Measurements from ENCODE around the gene ABHD12.

The ABHD12 gene

DNA sequence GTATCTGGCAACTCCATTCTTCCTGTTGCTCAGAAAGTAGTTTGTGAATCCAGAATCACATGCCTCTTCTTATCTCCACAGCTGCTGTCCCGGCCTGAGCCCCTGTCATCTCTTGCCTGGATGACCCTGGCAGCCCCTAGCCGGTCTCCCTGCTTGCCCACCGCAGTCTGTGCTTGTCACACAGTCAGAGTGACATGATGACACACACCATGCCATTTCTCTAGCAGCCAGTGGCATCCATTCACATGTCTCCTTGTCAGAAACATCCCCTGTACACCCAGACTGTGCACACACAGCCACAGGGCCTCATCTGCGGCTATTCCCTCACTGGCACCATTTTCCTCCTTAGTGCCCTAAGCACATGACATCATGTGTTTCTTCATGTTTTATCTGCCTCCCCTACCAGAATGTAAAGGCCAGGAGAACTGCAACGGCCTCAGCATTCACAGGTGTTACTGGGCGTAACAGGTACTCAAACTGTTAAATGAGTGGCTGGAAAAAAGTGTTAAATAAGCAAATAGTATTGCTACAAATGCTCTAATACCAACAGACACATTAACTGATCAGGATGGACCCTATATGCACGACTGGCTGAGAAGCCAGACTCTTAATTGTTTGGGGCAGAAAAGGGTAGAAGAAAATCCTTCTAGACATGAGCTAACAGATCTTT lies 9.6 kb downstream of the ABHD12 start:
- no peak for DNase-seq (ENCODE audit: low spot score)

DNA sequence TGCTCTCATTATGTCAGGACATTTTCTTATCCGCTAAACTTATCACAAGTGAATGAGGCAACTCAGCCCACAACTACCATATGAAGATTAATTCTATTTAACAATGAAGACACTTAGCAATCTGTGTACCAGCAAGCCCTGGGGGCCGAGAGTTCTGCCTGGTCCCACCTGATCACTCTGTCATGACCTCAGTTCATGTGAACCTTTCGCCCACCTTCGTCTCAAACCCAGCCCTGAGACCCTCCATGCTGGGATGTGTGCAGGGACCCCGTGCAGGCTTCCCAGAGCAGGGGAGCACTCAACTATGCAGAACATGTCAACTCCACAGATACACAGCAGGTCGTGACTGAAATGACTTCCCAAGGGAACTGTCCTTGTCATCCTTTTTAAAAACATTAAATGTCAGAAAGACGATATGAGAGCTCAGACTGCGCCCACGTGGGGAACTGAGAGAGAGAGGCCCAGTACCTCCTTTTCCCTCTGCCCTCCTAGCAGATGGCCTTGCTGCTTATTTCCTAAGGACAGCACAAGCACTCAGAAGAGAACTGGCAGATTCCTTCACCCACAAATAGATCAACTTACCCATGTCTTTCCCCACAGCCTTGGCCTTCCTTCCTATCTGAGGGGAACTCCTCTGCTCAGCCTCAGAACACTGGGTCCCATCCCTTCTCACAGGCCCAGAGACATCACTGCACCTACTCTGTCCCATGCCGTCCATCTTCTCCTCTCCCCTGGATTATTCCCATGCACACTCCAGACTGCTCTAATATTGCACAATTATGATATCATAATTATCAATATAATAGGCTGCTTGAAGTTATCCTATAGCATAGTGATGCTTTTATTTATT lies 11.5 kb downstream of the ABHD12 start:
- no peak for DNase-seq (ENCODE audit: low spot score)

DNA sequence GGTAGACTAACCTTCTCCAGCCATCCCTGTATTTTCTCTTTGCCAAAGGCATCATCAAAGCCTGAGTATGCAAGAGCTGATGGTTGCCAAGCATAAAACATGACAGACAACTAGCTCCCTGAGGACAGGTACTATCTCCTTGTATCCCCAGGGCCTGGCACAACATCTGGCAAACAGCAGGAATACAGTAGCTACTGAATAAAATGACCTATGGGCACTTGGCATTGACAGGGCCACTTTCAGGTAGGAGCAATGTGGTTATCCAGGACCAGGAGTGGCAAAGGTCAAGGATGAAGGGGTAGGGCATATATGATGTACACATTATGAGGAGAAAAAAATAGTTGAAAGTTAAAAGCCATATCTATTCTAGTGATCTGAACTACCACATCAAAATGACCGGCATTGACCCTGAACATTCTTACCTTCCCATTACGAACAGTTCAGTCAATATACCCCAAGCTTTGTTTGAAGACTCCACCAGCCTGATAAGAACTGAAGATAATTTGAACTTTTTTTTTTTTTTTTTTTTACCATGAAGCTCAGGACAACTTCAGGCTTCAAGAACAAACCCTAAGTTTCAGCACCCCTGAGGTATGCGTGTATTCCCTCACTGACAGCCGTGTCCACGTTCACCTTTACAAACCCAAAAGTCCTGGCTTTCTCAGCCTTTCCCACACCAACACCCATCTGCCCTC lies 12.3 kb downstream of the ABHD12 start:
- DNase-seq (ENCODE audit: low spot score): no peak

DNA sequence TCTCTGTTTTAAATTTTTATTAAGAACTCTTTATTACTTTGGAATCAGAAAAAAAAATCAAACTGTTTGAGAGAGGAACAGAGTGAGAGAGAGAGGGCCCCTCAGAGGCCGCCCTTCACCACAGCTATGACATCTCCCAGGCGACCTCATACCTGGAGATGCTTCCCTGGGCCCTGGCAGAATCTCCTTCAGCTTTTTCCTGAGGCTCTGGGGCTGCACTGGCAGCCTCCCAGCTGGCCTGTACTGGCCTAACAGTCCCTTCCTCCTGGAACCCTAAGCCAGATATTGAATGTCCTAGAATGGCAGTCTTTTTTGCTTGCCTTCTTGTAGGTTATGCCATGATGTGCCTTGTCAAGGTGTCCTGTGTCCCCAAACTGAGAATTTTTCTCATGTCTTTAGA lies 13.7 kb downstream of the ABHD12 start:
- no peak for DNase-seq (ENCODE audit: low spot score)

DNA sequence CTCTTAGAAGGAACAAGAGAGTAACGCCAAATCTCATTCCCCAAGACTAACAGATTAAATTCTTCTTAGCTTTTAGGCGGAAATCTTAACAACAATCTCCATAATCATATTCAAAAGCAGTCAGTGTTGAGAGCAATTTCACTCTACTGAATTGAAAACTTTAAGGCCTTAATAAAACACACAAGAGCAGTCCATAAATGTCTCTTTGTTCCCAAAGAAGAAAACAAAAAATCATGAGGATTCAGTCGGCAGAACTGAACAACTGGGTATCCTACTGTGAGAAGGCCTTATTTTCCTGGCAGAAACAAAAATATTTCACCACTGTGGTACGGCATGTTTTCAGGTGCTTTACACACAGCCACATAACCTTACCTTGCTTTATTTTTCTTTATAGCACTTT lies 14.4 kb downstream of the ABHD12 start:
- peak; percentile 76 for DNase-seq (ENCODE audit: low spot score)

DNA sequence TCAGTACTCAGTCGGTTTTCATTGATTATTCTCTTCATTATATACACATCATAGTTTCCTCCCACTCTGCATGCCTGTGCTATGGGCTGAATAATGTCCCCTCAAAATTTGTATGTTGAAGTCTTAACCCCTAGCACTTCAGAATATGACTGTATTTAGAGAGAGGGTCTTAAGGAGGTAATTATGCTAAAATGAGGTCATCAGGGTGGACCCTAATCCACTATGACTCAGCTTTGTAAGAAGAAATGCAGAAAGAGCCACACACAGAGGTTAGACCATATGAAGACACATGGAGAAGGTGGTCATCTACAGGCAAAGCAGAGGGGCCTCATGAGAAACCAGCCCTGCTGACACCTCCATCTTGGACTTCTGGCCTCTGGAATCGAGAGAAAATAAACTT lies 15.8 kb downstream of the ABHD12 start:
- DNase-seq (ENCODE audit: low spot score): no peak

DNA sequence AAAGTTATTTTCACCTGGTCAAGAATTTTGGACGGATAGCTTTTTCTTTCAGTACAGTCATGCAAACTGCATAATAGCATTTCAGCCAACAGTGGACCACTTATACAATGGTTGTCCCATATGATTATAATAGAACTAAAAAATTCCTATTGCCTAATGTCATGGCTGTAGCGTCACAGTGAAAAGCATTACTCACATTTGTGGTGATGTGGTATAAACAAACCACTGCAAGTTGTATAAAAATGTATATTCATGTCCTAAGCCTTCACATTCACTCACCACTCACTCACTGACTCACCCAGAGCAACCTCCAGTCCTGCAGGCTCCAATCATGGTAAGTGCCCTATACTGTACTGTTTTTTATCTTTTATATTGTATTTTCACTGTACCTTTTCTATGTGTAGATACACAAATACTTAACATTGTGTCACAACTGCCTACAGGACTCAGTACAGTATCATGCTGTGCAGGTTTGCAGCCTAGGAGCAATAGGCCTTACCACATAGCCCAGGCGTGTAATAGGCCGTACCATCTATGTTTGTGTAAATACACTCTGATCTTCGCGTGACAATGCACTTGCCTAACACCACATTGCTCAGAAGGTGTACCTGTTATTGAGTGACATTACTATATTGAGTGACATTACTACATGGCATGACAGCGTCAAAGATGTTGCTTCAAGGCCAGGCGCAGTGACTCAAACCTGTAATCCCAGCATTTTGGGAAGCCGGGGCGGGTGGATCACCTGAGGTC lies 17.9 kb downstream of the ABHD12 start:
- no peak for DNase-seq (ENCODE audit: low spot score)

DNA sequence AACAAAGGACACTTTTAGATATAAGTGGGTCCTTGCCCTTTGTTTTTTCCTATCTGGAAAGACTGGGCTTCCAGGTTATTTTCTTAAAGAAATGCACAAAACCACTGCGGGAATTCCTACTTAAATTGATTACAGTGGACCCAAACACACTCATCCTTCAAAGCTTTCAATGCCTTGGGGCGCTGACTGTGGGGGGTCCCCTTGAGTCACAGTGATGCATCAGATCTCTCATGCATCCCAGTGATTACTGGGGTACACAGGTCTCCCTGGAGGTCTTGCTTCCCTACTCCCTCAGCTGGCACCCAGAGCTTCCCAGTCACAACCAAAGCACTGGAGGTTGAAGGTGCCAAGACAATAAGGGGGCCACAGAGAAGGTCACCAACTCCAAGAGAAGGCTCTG lies 20.7 kb downstream of the ABHD12 start:
- no peak for DNase-seq (ENCODE audit: low spot score)

DNA sequence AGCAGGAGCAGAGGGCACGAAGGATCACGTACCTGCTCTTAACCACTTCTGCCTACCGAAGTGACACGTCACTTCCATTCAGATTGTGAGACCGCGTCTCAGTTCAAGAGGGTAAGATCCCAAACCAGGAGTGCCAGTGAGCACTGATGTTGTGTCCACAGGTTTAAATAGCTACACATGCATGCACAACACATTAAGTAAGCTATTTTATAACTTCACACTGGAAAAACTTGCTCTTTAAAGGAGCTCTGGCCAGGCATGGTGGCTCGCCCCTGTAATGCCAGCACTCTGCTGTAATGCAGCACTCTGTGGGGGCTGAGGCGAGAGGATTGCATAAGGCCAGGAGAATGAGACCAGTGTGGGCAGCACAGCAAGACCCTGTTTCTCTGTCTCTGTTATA lies 21.1 kb downstream of the ABHD12 start:
- DNase-seq (ENCODE audit: low spot score): no peak

DNA sequence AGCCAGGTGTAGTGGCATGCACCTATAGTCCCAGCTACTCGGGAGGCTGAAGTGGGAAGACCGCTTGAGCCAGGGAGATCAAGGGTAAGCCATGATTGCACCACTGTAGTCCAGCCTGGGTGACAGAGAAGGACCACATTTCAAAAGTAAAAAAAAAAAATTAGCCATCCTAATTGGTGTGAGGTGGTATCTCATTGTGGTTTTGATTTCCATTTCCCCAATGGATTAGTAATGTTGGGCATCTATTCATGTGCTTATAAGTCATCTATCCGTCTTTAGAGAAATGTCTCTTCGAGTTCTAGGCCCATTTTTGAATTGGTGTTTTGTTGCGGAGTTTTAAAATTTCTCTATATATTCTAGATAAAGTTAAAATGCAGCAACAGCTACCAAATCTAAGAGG lies 21.7 kb downstream of the ABHD12 start:
- no peak for DNase-seq (ENCODE audit: low spot score)

DNA sequence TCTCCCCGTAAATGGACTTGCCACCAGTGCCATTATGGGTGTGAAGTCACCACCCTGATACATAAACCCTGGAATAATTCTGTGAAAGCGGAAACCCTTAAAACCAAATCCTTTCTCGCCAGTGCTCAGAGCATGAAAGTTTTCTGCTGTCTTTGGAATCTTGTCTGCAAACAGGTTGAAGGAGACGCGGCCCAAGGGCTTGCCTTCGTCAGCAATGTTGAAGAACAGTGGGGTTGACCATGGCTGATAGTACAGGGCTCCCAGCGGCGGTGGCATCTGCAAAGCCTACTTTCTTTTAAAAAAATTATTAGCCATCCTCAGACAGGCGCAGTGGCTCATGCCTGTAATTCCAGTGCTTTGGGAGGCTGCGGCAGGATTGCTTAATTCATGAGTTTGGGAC lies 22.1 kb downstream of the ABHD12 start:
- DNase-seq (ENCODE audit: low spot score): no peak

DNA sequence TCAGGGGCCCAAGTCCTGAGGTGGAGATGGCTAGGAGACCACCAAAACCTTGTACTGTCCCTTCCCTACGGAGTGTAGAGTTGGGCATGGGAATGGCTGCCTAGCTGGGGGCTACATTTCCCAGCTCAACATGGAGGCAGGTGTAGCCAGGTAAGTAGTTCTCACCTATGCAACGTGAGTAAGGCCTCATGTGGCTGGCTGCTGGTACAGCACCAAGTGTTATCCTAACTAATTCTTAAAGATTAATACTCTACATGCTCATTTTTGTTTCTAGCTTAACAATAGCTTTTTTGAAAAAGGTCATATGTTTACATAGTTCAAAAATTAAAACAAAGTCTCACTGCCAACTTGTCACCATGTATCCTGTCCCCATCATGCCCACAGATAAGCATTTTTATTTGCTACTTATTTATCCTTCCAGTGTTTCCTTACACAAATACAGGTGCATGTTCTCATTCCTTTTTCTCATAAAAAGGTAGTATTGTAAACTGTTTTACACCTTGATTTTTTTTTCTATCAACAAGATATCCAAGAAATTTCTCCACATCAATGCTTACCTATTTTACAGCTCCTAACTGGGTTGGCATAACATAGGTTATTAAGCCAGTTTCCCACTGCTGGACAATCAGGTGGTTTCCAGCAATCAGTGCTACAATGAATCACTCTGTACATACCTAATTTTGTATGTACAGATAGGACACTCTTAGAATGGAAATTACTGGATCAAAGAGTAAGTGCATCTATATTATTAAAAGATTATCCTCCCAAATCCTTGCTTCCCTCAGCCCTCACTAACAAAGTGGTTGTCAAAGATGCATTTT lies 25.5 kb downstream of the ABHD12 start:
- DNase-seq (ENCODE audit: low spot score): no peak

DNA sequence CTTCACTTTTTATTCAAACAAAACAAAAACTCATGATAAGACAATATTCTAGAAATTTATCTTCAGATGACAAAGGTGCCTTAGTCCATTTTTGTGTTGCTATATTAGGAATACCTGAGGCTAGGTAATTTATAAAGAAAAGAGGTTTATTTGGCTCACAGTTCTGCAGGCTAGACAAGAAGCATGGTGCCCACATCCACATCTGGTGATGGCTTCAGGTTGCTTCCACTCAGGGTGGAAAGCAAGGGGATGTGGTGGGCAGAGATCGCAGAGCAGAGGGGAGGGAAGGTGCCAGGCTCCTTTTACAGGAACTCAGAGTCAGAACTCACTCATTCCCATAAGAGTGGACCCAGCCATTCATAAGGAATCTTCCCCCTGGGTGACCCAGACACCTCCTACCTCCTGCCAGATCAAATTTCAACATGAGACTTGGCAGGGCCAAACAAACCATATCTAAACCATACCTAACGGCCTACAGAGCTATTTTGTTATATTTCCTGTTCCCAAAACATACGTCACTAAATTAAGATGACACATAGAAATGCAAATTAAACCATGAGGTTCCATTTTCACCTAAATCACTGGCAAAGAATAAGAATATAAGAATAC lies 26.4 kb downstream of the ABHD12 start:
- no peak for DNase-seq (ENCODE audit: low spot score)

DNA sequence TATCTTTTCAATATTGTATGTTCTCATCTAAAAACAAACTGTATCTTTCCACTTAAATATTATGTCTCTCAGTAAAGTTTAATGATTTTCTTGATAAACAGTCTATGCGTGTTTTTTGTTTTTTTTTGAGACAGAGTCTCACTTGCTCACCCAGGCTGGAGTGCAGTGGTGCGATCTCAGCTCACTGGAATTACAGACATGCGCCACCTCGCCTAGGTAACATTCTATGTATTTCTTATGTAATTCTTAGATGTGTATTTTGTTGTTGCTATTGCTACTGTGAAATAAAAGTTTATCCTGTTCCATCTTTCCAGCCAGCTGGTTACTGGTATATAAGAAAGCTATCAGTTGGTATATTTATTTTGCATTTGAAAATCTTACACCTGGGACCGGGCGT lies 29.4 kb downstream of the ABHD12 start:
- DNase-seq (ENCODE audit: low spot score): no peak

DNA sequence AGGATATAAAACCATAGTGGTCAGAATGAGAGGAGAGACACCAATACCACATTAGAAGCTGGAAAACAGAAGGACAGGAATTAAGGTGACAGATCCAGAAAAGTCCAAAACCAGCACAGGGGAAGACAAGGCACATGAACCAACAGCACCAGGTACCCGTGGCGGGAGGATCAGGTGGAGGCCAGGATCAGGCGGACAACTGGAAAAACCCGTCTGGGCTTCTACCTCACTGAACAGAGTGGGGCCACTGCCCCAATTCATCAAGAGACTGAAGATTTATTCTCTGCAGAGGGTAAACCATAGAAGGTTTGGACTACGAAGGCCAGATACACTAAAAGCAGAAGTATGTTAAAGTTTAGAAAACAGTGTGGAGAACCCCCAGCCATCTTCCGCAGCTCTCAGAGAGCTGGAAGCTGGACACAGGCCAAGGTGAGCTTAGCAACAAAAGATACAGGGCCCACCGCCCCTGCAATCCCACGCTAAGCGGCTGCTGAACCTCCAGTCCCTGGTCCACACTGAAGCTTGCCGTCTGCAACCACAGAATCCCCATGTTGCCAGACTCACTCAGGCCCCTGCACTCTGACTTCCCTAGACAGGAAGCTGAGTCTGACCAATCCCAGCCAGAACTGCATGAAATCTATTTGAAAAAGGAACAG lies 29.9 kb downstream of the ABHD12 start:
- no peak for DNase-seq (ENCODE audit: low spot score)

DNA sequence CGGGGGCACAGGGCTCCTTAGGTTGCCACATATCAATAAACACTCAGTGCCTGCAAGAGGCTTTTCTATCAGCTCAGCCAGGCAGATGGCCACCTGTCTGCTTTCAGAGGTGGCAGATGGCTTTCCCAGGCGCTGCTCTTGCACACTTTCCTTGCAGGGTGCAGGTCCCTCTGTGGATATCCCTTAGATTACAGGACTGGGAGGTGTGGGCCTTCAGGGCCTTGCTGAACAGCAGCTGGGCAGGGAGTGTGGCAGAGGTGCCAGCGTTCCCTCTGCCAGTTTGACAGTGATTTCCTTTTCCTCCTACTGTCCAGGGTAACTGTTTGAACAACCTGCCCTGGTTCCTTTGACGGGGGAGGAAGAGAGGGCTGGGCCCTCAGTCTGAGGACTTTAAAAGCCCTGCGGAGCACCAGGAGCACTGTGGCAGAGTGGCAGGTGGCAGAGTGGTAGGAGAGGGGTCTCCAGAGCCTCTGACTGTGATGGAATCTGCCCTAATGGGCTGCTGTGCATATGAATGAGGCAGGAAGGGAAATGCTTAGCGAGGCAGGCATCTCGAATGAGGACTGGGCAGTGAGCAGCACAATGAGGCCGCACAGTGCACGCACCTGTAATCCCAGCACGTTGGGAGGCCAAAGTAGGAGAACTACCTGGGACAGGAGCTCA lies 34.2 kb downstream of the ABHD12 start:
- no peak for DNase-seq (ENCODE audit: low spot score)

DNA sequence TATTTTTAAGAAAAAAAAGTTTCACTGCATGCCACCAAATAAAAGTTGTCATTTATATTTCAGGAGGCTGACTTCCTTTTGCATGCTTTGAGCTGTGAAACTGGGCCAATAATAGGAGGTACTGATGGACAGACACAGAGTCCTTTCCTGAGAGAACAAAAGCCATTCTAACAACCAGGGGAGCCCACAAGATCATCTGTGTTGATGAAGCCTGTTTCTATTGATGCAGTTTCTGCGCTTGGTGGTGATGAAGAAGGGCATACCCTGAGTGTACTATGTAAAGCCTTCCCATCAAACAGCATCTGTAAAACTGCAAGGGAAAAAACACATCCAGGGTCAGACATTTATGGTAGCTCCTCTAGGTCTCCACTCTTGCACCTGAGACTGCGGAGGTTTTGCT lies 34.8 kb downstream of the ABHD12 start:
- peak; percentile 58 for DNase-seq (ENCODE audit: low spot score)

DNA sequence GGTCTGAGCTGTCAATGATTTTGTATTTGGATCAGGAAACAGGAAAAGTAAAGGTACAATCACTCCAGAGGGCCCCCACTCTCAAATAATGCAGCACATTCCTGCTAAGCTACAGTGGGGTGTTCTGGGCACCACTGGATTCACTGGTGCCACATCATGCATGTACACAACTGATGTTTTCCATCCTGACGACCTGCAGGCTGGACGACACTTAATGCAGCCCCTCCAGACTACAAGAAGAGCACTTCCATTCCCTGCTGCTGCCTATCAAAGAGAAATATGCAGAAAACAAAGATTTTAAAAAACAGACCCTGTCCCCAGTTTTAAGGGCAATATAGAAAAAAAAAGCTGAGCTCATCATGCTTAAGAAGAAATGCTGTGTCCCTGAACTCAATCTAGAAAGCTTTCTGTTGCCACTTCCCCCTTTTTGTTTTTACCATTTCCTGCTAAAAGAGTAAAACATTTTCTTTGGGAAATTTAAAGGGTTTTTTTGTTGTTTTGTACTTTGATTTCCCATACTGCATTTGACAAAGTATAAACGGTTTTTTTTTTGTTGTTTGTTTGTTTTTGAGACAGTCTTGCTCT lies 35.5 kb downstream of the ABHD12 start:
- peak; percentile 29 for DNase-seq (ENCODE audit: low spot score)

All from globus pallidus (tissue), 1 donor.